Thymus (tissue), 11 donors: ENCODE measurements around the gene PIEZO2. TPM values are rescaled to one million over a fixed set of nuclear protein-coding genes. Genes with fewer than 3 reads are reported as not detected.
"Not testable (repeated sequence)": the region's sequence is repeated elsewhere in the genome, so short reads cannot be mapped to it uniquely, and the experiment has no call there.

Source experiments
- DNase-seq, 9 donors: peaks; one replicate each; pipeline ENCODE4 v3.0.0-alpha.2; 2013; ENCODE audit warnings: low spot score in 9 of 9, low read depth in 6 of 9, missing footprints in 1 of 9
- H3K27ac ChIP-seq, 2 donors: one replicate each; pipeline ENCODE4 v1.5.1; 2013; ENCODE audit warnings: control low read depth in 1 of 2, low read depth in 1 of 2, low read length in 1 of 2, mild to moderate bottlenecking in 1 of 2, moderate library complexity in 1 of 2
- H3K27me3 ChIP-seq, 2 donors: one replicate each; pipeline ENCODE4 v1.5.1; 2013; ENCODE audit warnings: low read length in 1 of 2; ENCODE audit not compliant: control insufficient read depth in 2 of 2, insufficient read depth in 1 of 2
- H3K36me3 ChIP-seq, 2 donors: one replicate each; pipeline ENCODE4 v1.5.1; 2013; ENCODE audit warnings: low read length in 1 of 2, mild to moderate bottlenecking in 1 of 2, moderate library complexity in 1 of 2; ENCODE audit not compliant: control insufficient read depth in 2 of 2, insufficient read depth in 2 of 2
- H3K4me1 ChIP-seq, 2 donors: one replicate each; pipeline ENCODE4 v1.5.1; 2013; ENCODE audit warnings: low read length in 2 of 2; ENCODE audit not compliant: control insufficient read depth in 2 of 2, insufficient read depth in 2 of 2
- H3K4me3 ChIP-seq, 2 donors: one replicate each; pipeline ENCODE4 v1.5.1; 2013; ENCODE audit warnings: low read length in 2 of 2, control low read depth in 1 of 2, mild to moderate bottlenecking in 1 of 2
- H3K9me3 ChIP-seq, 2 donors: one replicate each; pipeline ENCODE4 v1.5.1; 2013; ENCODE audit warnings: low read length in 1 of 2, mild to moderate bottlenecking in 1 of 2; ENCODE audit not compliant: control insufficient read depth in 2 of 2, insufficient read depth in 1 of 2
- WGBS: extraction: QIAGEN DNeasy Blood & Tissue Kit; methylation state at CpG from one replicate; pipeline ENCODE4 v1.1.7; 2013; 5-methylcytosine and 5-hydroxymethylcytosine counted together
- polyA plus RNA-seq: library from polyadenylated mRNA; stranded (reverse); fragments of 200-250 nt; gene quantifications from one replicate; pipeline ENCODE4 v1.2.3, GENCODE V29; 2013
- total RNA-seq: library from RNA; stranded (reverse); fragments of 120-200 nt; gene quantifications from one replicate; pipeline ENCODE4 v1.2.4, GENCODE V29; 2013
- donor health status: healthy.

PIEZO2 gene
- total and polyA plus RNA-seq, 2 donors = 1.5 to 3.2 TPM

DNA sequence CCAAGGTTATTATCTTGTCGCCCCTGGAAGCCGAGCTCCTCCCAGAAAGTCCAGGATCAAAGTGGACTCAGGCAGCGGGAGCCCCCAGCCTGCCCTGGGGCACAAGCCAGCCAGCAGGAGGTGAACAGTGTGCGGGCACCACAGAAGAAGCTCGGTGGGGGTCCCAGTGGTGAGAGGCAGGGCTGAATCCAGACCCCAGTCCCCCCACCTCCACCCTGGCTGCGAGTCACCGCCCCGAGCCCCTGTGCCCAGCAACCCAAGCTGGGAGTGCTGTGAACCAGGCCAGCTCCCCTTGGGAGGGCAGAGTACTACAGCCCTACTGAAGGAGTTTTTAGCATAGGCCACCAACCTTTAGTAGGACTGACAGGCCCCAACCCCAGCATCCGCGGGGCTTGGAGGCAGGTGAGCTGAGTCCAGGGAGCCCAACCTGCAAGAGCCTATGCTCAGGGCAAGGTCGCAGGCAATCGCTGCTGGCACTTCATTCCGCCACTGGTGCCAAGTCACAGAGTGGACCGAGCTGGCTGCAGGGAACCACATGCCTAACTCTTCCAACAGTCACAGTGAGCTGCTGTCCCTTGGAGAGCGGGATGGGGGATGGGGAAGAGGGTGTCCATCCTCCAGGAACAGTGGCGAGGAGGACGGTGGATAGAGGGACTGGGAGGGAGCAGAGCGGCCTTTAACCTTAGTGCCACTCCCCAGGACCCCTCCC lies 3.0 kb downstream of the PIEZO2 start:
- Histone ChIP-seq H3K27me3 (peaks cover 44 to 62% of the 10 kb centered on the region in 2 donors), H3K4me3 (no peak overlapping the region), H3K27ac (no peak overlapping the region), H3K9me3 (no peaks in the 10 kb centered on the region), H3K4me1 (peaks cover 5 to 30% of the 10 kb centered on the region in 2 donors), H3K36me3 (no peaks in the 10 kb centered on the region)
- 86% methylated on average over 18 of the region's 18 CpGs for WGBS
- no peak for DNase-seq

DNA sequence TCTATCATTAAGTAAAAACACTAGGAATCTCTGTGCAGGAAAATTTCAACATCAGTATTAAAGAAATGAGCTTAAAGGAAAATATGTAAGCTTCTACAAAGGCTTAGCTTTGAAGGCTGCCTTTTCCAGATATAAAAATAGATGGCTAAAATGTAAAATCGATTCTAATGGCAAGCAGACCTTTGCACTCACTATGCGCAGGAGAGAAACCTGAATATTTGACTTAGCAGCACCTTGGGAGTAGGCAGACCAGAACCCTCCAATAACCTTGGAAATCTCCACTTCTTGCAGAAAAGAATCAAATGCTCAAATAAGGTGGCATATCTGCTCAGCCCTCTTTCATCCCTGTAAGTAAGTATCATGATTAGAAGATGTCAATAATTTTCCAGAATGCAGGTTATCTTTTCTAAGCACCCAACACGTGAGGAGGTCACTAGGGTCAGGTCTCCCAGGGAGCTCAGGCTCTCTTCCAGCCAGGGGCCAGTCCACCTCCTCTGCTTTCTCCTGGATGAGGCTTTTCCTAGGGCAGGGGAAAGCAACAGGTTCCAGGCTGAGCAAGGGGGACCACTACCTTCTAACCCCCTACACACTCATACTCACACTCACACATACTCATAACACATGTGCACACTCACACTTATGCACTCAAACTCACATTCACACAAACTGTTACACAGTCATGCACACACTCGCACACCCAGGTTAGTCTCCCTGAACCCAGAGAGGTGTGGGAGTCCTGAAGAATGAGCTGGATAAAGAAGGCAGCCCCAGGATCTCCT lies 3.8 kb downstream of the PIEZO2 start:
- no peaks in the 10 kb centered on the region for H3K36me3 ChIP-seq
- no peaks in the 10 kb centered on the region for H3K9me3 ChIP-seq
- peaks cover 5 to 30% of the 10 kb centered on the region in 2 donors for H3K4me1 ChIP-seq
- H3K27ac ChIP-seq = no peak overlapping the region
- no peak overlapping the region for H3K4me3 ChIP-seq
- peaks cover 40 to 54% of the 10 kb centered on the region in 2 donors for H3K27me3 ChIP-seq
- WGBS = 95% methylated on average over 4 of the region's 4 CpGs
- no peak for DNase-seq

DNA sequence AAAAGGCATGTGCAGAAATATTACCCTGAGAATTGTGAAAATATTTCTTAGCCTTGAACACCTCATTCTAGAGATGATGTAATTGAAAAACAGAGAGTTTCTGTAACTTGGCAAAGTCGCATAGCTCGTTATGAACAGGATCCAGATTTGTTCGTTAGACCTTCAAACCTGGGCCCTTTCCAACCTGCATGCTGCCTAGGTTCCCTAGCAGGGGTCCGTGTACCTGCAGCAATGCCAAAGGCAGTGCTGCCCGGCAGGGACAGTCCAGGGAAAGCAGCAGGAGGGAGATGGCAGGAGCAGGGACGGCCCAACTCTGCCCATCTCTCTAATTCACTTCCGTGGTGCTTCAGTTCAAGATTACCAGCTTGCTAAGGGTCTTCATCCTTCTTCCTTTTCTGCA lies 12.0 kb downstream of the PIEZO2 start:
- no peak for DNase-seq
- 80% methylated on average over 7 of the region's 7 CpGs for WGBS
- Histone ChIP-seq H3K27me3 (no peaks in the 10 kb centered on the region), H3K9me3 (no peaks in the 10 kb centered on the region), H3K36me3 (no peaks in the 10 kb centered on the region), H3K4me3 (no peak overlapping the region), H3K27ac (no peak overlapping the region), H3K4me1 (no peaks in the 10 kb centered on the region)

DNA sequence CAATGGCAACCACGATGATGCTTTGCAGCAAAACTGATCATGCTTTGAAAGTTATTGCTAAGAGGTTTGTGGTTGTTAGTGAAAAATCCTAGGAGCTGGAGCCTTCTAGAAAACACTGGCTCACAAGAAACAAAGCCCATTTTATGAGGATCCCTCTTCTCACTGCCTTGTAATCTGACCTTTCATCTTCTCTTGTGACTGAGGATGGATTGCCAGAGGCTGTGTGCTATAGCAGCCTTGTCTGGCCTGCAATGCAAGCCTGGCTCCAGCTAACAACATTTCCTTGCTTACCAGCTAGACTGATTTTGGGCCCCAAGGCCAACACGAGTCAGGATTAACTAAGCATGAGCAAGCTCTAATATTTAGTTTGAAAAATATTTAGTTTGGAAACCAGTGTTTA lies 13.1 kb downstream of the PIEZO2 start:
- Histone ChIP-seq H3K36me3 (no peaks in the 10 kb centered on the region), H3K4me3 (no peak overlapping the region), H3K4me1 (no peaks in the 10 kb centered on the region), H3K27ac (no peak overlapping the region), H3K27me3 (no peaks in the 10 kb centered on the region), H3K9me3 (no peaks in the 10 kb centered on the region)
- DNase-seq = no peak
- WGBS = 82% methylated on average over 2 of the region's 2 CpGs

DNA sequence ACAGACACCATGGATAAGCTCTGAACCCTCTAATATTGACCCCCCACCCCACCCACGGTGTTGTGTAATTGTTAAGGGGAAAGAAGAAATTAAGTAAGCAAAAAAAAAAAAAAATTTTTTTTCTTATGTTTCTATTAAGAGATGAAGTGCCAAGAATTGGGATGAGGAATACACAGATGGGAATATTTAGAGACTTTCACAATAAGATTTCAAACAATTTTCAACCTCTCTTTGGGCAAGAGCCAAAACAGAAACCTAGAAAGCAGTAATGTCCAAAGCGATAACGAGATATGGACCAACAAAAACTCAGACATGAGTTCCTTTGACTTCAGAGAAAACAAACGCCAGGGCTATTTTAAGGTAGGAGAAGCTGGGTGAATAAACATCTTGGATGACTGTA lies 14.4 kb downstream of the PIEZO2 start:
- H3K4me1 ChIP-seq = no peaks in the 10 kb centered on the region
- 93% methylated on average over 4 of the region's 4 CpGs for WGBS
- H3K27me3 ChIP-seq = no peaks in the 10 kb centered on the region
- no peak overlapping the region for H3K4me3 ChIP-seq
- no peak for DNase-seq
- no peaks in the 10 kb centered on the region for H3K36me3 ChIP-seq
- no peaks in the 10 kb centered on the region for H3K9me3 ChIP-seq
- no peak overlapping the region for H3K27ac ChIP-seq

DNA sequence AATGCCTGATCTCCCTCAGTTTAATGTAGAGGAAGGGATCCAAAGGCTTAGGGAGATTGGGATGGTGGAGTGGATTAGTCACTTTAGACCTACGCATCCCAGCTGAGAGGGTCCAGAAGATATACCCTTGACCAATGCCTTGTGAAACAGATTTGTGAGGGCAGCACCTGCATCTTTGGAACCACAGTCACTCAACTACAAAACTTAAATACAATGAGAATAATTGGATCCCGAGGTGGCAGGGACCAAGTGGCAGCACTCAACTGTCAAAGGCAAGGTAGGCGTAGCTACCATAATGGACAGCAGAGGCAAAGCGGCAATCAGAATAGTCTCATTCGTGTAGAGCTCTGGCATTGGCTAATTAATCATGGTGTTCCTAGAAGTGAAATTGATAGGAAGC lies 20.3 kb downstream of the PIEZO2 start:
- H3K9me3 ChIP-seq, H3K27ac ChIP-seq, H3K4me3 ChIP-seq, H3K36me3 ChIP-seq, DNase-seq, H3K4me1 ChIP-seq, H3K27me3 ChIP-seq: not testable (repeated sequence)
- 96% methylated on average over 5 of the region's 5 CpGs for WGBS

DNA sequence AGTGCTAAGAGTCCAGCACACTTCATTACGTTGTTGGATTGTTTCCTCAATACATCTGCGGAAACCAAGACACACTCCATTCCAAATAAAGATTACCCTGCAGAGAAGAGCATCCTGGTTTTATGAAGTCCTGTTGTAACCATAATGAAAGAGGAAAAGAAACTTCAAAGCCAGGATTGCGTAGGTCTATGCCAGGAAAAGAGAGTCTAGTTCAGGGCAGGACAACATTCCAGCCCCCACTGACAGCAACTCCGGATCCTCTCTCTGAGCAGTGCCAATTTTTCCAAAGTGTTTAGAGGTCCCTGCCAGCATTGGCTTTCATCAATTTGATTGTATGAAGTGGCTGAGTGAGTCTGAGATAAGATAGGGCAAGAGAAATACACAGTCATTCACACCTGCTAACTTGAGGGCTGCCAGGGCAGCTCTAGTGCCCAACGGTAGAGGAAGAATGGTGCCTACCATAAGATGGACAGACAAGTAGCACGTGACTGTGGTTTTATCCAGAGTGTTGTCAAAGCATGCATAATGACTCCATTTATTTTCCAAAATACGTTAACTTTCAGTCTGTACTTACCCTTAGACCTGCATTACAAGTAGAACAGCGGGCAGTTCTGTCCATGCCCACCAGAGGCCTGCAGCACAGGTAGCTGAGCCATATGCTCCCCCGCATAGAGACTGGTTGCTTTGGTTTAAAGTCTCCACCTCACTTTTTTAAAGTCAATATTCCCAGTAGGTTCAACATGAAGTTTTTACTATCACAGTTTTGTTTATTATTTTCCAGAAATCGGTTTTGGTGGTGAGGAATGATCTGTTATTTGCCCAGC lies 23.7 kb downstream of the PIEZO2 start:
- Histone ChIP-seq H3K27ac (no peak overlapping the region), H3K4me1 (no peaks in the 10 kb centered on the region), H3K4me3 (no peak overlapping the region), H3K27me3 (no peaks in the 10 kb centered on the region), H3K36me3 (no peaks in the 10 kb centered on the region), H3K9me3 (no peaks in the 10 kb centered on the region)
- no peak for DNase-seq
- WGBS = 95% methylated on average over 10 of the region's 10 CpGs

DNA sequence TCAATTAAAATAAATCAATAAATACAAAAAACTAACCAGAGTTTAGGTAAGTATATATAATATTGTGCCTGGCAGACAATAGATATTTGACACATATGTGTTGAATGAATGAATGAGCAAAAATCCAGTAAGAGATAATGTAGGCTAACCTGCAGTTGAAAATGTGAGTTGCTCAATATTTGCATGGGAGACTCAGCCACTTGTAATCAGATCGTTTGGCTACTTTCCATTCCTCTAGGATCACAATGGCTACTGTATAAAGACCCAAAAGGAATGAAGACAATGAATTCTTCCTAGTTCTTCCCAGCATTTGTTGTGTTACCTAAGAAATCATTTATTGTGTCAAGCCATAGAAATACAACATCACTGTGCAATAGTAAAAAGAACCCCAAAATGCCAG lies 25.3 kb downstream of the PIEZO2 start:
- no peaks in the 10 kb centered on the region for H3K36me3 ChIP-seq
- H3K4me3 ChIP-seq = no peak overlapping the region
- DNase-seq = no peak
- WGBS = 97% methylated on average over 1 of the region's 1 CpG
- no peaks in the 10 kb centered on the region for H3K4me1 ChIP-seq
- H3K27ac ChIP-seq = no peak overlapping the region
- no peaks in the 10 kb centered on the region for H3K9me3 ChIP-seq
- no peaks in the 10 kb centered on the region for H3K27me3 ChIP-seq

DNA sequence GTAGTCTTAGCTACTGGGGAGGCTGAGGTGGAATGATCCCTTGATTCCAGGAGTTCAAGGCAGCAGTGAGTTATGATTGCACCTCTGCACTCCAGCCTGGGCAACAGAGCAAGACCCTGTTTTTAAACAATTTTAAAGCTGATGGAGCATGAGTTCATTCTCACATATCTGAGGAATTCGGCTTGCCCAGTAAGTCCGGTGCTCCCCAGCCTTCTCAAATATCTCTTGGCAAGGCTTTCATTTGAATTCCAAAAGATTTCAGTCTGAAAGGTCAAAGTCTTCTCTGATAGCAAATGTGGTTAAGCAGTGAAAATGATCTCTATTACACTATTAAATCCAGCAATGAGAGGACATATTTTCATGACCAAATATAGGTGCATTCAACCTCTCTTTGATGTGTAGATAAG lies 27.9 kb downstream of the PIEZO2 start:
- WGBS = 95% methylated on average over 2 of the region's 2 CpGs
- no peak for DNase-seq
- Histone ChIP-seq H3K4me1 (no peaks in the 10 kb centered on the region), H3K27ac (no peak overlapping the region), H3K4me3 (no peak overlapping the region), H3K27me3 (no peaks in the 10 kb centered on the region), H3K9me3 (no peaks in the 10 kb centered on the region), H3K36me3 (no peaks in the 10 kb centered on the region)
